ENCODE results near the gene OR6X1. TPM values are rescaled to one million over a fixed set of nuclear protein-coding genes. Genes with fewer than 3 reads are reported as not detected.
A peak's percentile ranks its signal among the peaks of the same experiment; 100 is the strongest.
"Not testable (repeated sequence)": the region's sequence is repeated elsewhere in the genome, so short reads cannot be mapped to it uniquely, and the experiment has no call there.

Gene OR6X1
- total RNA-seq, 1 experiment from 2014 or later, result not detected

DNA sequence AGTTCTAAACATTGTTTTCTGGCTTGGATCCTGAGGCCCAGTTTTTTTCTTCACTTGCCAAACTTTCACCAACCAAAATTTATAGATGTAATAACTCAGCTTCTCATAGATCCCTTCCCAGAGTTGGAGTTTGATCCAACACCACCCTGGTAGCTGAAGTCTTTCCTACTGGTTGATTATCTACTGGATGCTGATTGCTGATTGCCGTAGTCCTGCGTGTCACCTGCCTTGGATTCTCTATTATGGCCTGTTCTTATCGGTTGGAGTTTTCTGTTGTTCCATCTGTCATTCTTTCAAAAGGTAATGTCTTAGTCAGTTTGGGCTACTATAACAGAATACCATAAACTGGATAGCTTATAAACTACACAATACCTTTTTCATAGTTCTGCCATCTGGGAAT, 17.3 kb upstream of the OR6X1 start:
- Histone ChIP-seq H3K4me1 (no peaks in the 10 kb centered on the region), H3K36me3 (no peaks in the 10 kb centered on the region), H3K27ac (no peak overlapping the region), H3K9me3 (replicated peaks) (no peaks in the 10 kb centered on the region), H3K4me3 (no peak overlapping the region), H3K27me3 (no peaks in the 10 kb centered on the region)
- no peak for DNase-seq

- no peaks in the 10 kb centered on the region for H3K27me3 ChIP-seq
- no peak overlapping the region for H3K27ac ChIP-seq
- H3K36me3 ChIP-seq, result no peaks in the 10 kb centered on the region
- no peaks in the 10 kb centered on the region for H3K9me3 ChIP-seq (replicated peaks)
- H3K4me3 ChIP-seq, result no peak overlapping the region
- no peaks in the 10 kb centered on the region for H3K4me1 ChIP-seq
- DNase-seq, result no peak
Measured at GRCh38 chr11:123770712-123771111, 16.4 kb upstream of the OR6X1 start.

DNA sequence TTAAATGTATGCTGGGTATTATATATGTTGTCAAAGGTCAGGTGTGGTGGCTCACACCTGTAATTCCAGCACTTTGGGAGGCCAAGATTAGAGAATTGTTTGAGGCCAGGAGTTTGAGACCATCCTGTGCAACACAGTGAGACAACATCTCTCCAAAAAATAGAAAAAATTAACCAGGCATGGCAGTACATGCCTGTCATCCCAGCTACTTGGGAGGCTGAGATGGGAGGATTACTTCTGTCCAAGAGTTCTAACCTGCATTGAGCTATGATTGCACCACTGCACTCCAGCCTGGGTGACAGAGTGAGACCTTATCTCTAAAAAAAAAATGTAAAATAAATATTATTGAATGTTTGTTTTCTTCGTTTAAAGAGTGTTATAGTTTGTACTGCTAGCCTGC, 11.3 kb upstream of the OR6X1 start:
- Histone ChIP-seq H3K27me3 (no peaks in the 10 kb centered on the region), H3K36me3 (no peaks in the 10 kb centered on the region), H3K27ac (no peak overlapping the region)

GRCh38 chr11:123762422-123762821, 8.1 kb upstream of the OR6X1 start:
- Histone ChIP-seq H3K9me3 (replicated peaks) (no peaks in the 10 kb centered on the region), H3K27me3 (no peaks in the 10 kb centered on the region), H3K27ac (no peak overlapping the region), H3K4me1 (no peaks in the 10 kb centered on the region), H3K4me3 (no peak overlapping the region), H3K36me3 (no peaks in the 10 kb centered on the region)
- DNase-seq, result no peak

More for the DNA sequence above, 11.3 kb upstream of the OR6X1 start:
- no peaks in the 10 kb centered on the region for H3K4me1 ChIP-seq
- H3K4me3 ChIP-seq, result no peak overlapping the region
- no peaks in the 10 kb centered on the region for H3K9me3 ChIP-seq (replicated peaks)
- no peak for DNase-seq

- H3K27ac ChIP-seq, result no peak overlapping the region
- H3K4me1 ChIP-seq, result no peaks in the 10 kb centered on the region
- H3K27me3 ChIP-seq, result no peaks in the 10 kb centered on the region
- H3K4me3 ChIP-seq, result no peak overlapping the region
- H3K36me3 ChIP-seq, result no peaks in the 10 kb centered on the region
- H3K9me3 ChIP-seq (replicated peaks), result no peaks in the 10 kb centered on the region
- DNase-seq, result no peak
Measured at GRCh38 chr11:123760894-123761293, 6.6 kb upstream of the OR6X1 start.

DNA sequence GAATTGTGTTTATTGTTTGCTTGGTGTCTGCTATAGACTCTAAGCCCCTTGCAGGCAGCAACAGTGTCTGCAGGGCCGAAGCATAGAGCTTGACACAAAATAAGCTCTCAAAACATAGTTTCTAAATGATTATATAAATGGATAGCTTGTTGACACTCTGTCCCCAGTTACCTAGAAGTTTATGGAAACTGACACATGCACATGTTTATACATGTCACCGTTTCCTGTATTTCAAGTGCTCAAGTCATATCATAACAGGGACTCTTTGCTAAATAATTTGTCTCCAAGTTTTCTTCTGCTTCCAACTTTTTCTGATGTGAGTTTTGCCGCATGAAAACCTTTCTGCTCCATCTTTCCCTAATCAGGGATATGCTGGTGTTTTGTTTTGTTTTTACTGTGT, 3.7 kb upstream of the OR6X1 start:
- no peak for DNase-seq
- Histone ChIP-seq H3K9me3 (replicated peaks) (no peaks in the 10 kb centered on the region), H3K27ac (no peak overlapping the region), H3K27me3 (no peaks in the 10 kb centered on the region), H3K4me3 (no peak overlapping the region), H3K36me3 (no peaks in the 10 kb centered on the region), H3K4me1 (no peaks in the 10 kb centered on the region)

GRCh38 chr11:123755813-123756212, 1.5 kb upstream of the OR6X1 start:
- no peak overlapping the region for H3K4me3 ChIP-seq
- H3K27me3 ChIP-seq, result no peaks in the 10 kb centered on the region
- no peaks in the 10 kb centered on the region for H3K9me3 ChIP-seq (replicated peaks)
- no peak for DNase-seq
- no peaks in the 10 kb centered on the region for H3K36me3 ChIP-seq
- H3K4me1 ChIP-seq, result no peaks in the 10 kb centered on the region
- H3K27ac ChIP-seq, result no peak overlapping the region

- DNase-seq, result no peak
- Histone ChIP-seq H3K36me3 (no peaks in the 10 kb centered on the region), H3K4me3 (no peak overlapping the region), H3K27me3 (no peaks in the 10 kb centered on the region), H3K9me3 (replicated peaks) (no peaks in the 10 kb centered on the region), H3K27ac (no peak overlapping the region), H3K4me1 (no peaks in the 10 kb centered on the region)
Measured at GRCh38 chr11:123755344-123755743, 1.0 kb upstream of the OR6X1 start.

- no peak overlapping the region for H3K4me3 ChIP-seq
- DNase-seq, result no peak
- H3K9me3 ChIP-seq (replicated peaks), result no peaks in the 10 kb centered on the region
- H3K4me1 ChIP-seq, result no peaks in the 10 kb centered on the region
- no peaks in the 10 kb centered on the region for H3K27me3 ChIP-seq
- H3K36me3 ChIP-seq, result no peaks in the 10 kb centered on the region
- H3K27ac ChIP-seq, result no peak overlapping the region
Measured at GRCh38 chr11:123753110-123753509, 1.2 kb downstream of the OR6X1 start.

DNA sequence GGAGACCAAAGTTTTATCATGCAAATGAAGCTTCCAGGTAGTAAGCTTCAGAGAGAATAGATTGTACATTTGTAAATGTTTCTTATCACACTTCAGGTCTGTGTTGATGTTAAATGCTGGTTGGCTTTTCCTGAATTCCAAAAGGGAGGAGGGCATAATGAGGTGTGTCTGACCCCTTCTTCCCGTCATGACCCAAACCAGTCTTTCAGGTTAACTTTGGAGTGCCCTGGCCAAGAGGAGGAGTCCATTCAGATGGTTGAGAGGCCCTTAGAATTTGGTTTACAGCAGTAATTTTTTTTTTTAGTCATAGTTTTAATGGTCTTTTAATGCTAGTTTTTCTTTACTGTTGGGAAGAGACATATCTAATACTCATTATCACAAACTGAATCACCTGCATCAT, 2.5 kb downstream of the OR6X1 start:
- no peak for DNase-seq
- Histone ChIP-seq H3K36me3 (no peaks in the 10 kb centered on the region), H3K27ac (no peak overlapping the region), H3K9me3 (replicated peaks) (no peaks in the 10 kb centered on the region), H3K4me3 (no peak overlapping the region), H3K4me1 (no peaks in the 10 kb centered on the region), H3K27me3 (no peaks in the 10 kb centered on the region)

DNA sequence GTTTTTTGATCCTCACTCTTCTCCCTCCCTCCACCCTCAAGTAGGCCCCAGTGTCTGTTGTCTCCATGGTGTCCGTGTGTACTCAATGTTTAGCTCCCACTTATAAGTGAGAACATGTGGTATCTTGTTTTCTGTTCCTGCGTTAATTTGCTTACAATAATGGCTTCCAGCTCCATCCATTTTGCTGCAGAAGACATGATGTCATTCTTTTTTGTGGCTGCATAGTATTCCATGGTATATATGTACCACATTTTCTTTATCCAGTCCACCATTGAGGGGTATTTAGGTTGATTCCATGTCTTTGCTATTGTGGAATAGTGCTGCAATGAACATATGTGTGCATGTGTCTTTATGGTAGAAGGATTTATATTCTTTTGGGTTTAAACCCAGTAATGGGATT, 6.0 kb downstream of the OR6X1 start:
- H3K9me3 ChIP-seq (replicated peaks); H3K36me3 ChIP-seq; H3K4me1 ChIP-seq; H3K4me3 ChIP-seq; DNase-seq; H3K27ac ChIP-seq; H3K27me3 ChIP-seq: not testable (repeated sequence)

- no peaks in the 10 kb centered on the region for H3K9me3 ChIP-seq (replicated peaks)
- no peaks in the 10 kb centered on the region for H3K27me3 ChIP-seq
- H3K27ac ChIP-seq, result no peak overlapping the region
Measured at GRCh38 chr11:123745764-123746451, 8.4 kb downstream of the OR6X1 start.

GRCh38 chr11:123742724-123743120, 11.6 kb downstream of the OR6X1 start:
- no peaks in the 10 kb centered on the region for H3K4me1 ChIP-seq
- H3K27me3 ChIP-seq, result no peaks in the 10 kb centered on the region
- no peak for DNase-seq
- no peak overlapping the region for H3K27ac ChIP-seq
- no peak overlapping the region for H3K4me3 ChIP-seq
- H3K9me3 ChIP-seq (replicated peaks), result no peaks in the 10 kb centered on the region
- peaks cover 18% of the 10 kb centered on the region for H3K36me3 ChIP-seq

More at GRCh38 chr11:123745764-123746451, 8.4 kb downstream of the OR6X1 start:
- no peak for DNase-seq
- no peak overlapping the region for H3K4me3 ChIP-seq
- H3K4me1 ChIP-seq, result no peaks in the 10 kb centered on the region
- no peaks in the 10 kb centered on the region for H3K36me3 ChIP-seq

GRCh38 chr11:123742031-123742723, 12.1 kb downstream of the OR6X1 start:
- no peaks in the 10 kb centered on the region for H3K9me3 ChIP-seq (replicated peaks)
- peak overlapping the region; percentile 96 for H3K4me3 ChIP-seq
- no peaks in the 10 kb centered on the region for H3K4me1 ChIP-seq
- no peaks in the 10 kb centered on the region for H3K27me3 ChIP-seq
- peak overlapping the region; percentile 93; the same call in 1 of the 2 replicates for H3K27ac ChIP-seq
- peak in 1 of 2 experiments; percentile 5 for DNase-seq
- H3K36me3 ChIP-seq, result peaks cover 24% of the 10 kb centered on the region

- Histone ChIP-seq H3K4me1 (no peaks in the 10 kb centered on the region), H3K4me3 (peak within 1 kb of the TSS; percentile 96), H3K27me3 (no peaks in the 10 kb centered on the region), H3K27ac (peak within 1 kb of the TSS; percentile 93), H3K9me3 (replicated peaks) (no peaks in the 10 kb centered on the region), H3K36me3 (peaks cover 30% of the 10 kb centered on the region)
- DNase-seq, result peak; percentile 86 to 89
Measured at GRCh38 chr11:123741159-123742030, 12.9 kb downstream of the OR6X1 start, which contains the start of gene ZNF202. ZNF202 (minus strand) TSS chr11:123741660; CDS start chr11:123730888, 10,772 bp downstream.
